Measurements from ENCODE around the gene STRN3.

STRN3 gene

GRCh38 chr14:30848449-30849240 lies 177.5 kb downstream of the STRN3 start:
- DNase-seq (ENCODE audit: low read depth) = no peak
- no peak for TF ChIP-seq CTCF (IDR thresholded peaks at IDR 0.05; ENCODE audit: low read length, missing control alignments)
- no peak overlapping the region for H3K4me3 ChIP-seq (replicated peaks; ENCODE audit: low read depth, low read length)
